Psoas muscle (tissue), 8 donors: ENCODE measurements around the gene CAND2. TPM values are rescaled to one million over a fixed set of nuclear protein-coding genes. Genes with fewer than 3 reads are reported as not detected.

Experiments
- ATAC-seq, 4 donors: fragments of 200-7000 bp; cut with Tn5 transposase; one replicate each; pipeline ENCODE4 v1.9.1; 2020; ENCODE audit warnings: moderate library complexity in 3 of 4, mild to moderate bottlenecking in 2 of 4
- DNase-seq, 2 donors: peaks; one replicate each; pipeline ENCODE4 v3.0.0-alpha.2; 2020
- H3K27ac ChIP-seq: fragments of 200-600 bp; one replicate; pipeline ENCODE4 v1.8.0; 2022
- H3K27me3 ChIP-seq, 3 donors: fragments of 200-600 bp in 1 of 3; one replicate each; pipeline versions ENCODE4 v1.6.1 to v1.8.0; 2013 to 2022; ENCODE audit warnings: low read length in 2 of 3, mild to moderate bottlenecking in 2 of 3, moderate library complexity in 1 of 3; ENCODE audit not compliant: insufficient read depth in 3 of 3
- H3K36me3 ChIP-seq, 2 donors: fragments of 200-600 bp in 1 of 2; one replicate each; pipeline versions ENCODE4 v1.6.1 to v1.8.0; 2013 to 2022; ENCODE audit warnings: low read depth in 1 of 2, mild to moderate bottlenecking in 1 of 2, moderate library complexity in 1 of 2; ENCODE audit not compliant: insufficient read depth in 1 of 2
- H3K4me1 ChIP-seq: fragments of 200-600 bp; one replicate; pipeline ENCODE4 v1.8.0; 2022
- H3K4me3 ChIP-seq: fragments of 200-600 bp; one replicate; pipeline ENCODE4 v1.8.0; 2022; ENCODE audit warnings: mild to moderate bottlenecking
- H3K9me3 ChIP-seq: fragments of 200-600 bp; one replicate; pipeline ENCODE4 v1.8.0; 2022
- WGBS, 3 donors: extraction: QIAGEN DNeasy Blood & Tissue Kit; methylation state at CpG; one replicate each; pipeline versions ENCODE4 v1.1.6 to v1.1.7; 2013; 5-methylcytosine and 5-hydroxymethylcytosine counted together
- intact Hi-C, 2 donors: fragments of 100-400 bp; cut with DNase I; formaldehyde crosslinking; loops; one replicate each; pipeline versions ENCODE4 v1.11.0 to v1.14.2; 2022
- polyA plus RNA-seq, 3 donors: library from polyadenylated mRNA; stranded (reverse); fragments of 200-250 nt; gene quantifications; one replicate each; pipeline ENCODE4 v1.2.3, GENCODE V29; 2013
- total RNA-seq, 4 donors: library from RNA; stranded (reverse); fragmentation: NEBNext Ultra II Directional in 2 of 4; extraction: Animal tissue kit (Norgen Biotek cat#: 25700) in 2 of 4; gene quantifications; one replicate each; pipeline versions ENCODE4 v1.2.1 to v1.2.4, GENCODE V29; 2021 to 2023
- TF ChIP-seq, protein P1 (sequence below): fragments of 200-600 bp; IDR thresholded peaks from one replicate; pipeline ENCODE4 v1.8.0; 2022; ENCODE audit warnings: antibody characterized with exemption
- donor health status: healthy with polysubstance abuse.
- donor health status: DM: no; HTN: no; CAD: no; lungs with moderate emphysema.
- donor health status: Bipolar disorder and iron deficiency.
- donor health status: healthy.
- donor health status: DM: yes; HTN: yes; CAD: no.
- donor health status: DM: no; HTN: no; CAD: no.
- donor health status: DM: no; HTN: no; CAD: no.
- donor health status: DM: yes; HTN: yes; CAD: no.

CAND2 gene
- total and polyA plus RNA-seq, 7 donors: 3.7 to 220 (median 128) TPM

DNA sequence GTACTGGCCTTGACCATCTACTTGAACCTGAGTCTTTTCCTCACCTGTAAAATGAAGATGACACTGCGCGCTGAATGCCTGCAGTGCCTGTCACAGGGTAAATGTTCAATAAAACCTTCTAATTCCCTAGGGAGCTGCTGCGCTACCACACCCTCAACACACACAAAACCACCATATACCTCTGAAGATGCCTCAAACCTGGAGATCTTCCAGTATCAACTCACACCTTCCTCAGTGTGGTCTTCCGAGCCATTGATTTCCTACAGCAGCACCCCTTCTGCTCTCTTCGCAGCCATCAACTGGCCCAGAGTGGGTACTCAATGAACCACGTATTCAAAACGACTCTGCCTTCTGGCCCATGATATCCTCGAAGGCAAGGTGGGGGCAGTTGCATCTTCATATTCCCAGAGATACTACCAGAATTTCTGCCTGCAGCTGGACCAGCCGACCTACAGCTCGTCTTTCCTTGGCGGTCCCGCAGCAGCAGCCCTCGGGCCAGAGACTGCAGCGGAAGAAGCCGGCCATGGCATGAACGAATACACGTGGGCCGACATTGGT is 44.2 kb downstream of the CAND2 start:
- 5 to 6% (median 5%) methylated on average over 18 of the region's 18 CpGs for WGBS, 3 donors
- no peaks in the 10 kb centered on the region for H3K9me3 ChIP-seq
- peaks cover 41% of the 10 kb centered on the region for H3K4me1 ChIP-seq
- intact Hi-C loops: no loop called here
- H3K4me3 ChIP-seq: peak overlapping the region; percentile 98
- H3K27me3 ChIP-seq: no peaks in the 10 kb centered on the region
- H3K27ac ChIP-seq: peak overlapping the region; percentile 85
- DNase-seq: no peak
- peak; percentile 32 to 65 (median 43) for ATAC-seq
- H3K36me3 ChIP-seq: peaks cover 20 to 45% of the 10 kb centered on the region in 2 donors
- TF ChIP-seq, protein P1, sequence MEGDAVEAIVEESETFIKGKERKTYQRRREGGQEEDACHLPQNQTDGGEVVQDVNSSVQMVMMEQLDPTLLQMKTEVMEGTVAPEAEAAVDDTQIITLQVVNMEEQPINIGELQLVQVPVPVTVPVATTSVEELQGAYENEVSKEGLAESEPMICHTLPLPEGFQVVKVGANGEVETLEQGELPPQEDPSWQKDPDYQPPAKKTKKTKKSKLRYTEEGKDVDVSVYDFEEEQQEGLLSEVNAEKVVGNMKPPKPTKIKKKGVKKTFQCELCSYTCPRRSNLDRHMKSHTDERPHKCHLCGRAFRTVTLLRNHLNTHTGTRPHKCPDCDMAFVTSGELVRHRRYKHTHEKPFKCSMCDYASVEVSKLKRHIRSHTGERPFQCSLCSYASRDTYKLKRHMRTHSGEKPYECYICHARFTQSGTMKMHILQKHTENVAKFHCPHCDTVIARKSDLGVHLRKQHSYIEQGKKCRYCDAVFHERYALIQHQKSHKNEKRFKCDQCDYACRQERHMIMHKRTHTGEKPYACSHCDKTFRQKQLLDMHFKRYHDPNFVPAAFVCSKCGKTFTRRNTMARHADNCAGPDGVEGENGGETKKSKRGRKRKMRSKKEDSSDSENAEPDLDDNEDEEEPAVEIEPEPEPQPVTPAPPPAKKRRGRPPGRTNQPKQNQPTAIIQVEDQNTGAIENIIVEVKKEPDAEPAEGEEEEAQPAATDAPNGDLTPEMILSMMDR: no peak

DNA sequence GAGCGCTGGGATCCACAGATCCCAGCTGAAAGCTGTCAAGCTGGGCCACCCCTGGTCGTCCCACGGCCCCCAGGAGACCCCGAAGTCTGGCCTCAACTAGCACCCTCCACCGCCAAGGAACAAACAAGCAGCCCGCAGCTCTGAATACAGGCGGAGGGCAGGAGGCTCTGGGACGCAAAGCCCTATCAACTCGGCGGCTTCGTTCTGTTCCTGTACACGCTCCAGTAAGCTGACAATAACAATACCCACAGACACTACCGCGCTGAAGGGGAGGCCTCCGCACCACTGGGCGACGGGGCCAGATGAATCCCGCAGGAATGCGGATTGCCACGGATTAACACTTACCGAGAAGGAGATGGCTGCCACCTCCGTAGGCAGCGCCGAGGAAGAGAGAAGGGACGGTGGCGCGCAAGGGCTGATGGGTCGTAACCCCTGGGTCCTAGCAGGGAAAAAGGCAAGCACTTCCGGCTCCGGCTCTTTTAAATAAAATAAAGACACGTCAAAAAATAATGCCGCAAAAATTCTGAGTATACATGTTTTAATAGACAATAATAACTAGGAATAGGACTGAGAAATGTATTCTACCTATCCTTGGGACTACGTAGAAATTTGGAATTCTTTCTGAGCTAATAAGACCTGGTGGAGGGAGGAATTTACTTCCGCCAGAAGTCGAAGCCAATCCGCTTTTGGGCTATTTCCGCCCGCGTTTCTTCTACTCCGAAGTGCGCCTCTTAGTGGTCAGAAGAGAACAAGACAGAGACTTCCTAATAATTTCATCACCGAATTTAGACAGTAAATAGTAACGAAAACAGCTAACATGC is 44.9 kb downstream of the CAND2 start, which contains the start of gene RPL32:
Gene RPL32 (minus strand): TSS at position 417 of the 821 bp plus-strand sequence. CDS start 1,328 bp downstream, outside the sequence.
- WGBS, 3 donors: 0 to 1% (median 1%) methylated on average over 43 of the region's 43 CpGs
- Histone ChIP-seq H3K4me1 (peaks cover 42% of the 10 kb centered on the region), H3K4me3 (peak within 1 kb of the TSS; percentile 98), H3K36me3 (peaks cover 19 to 38% of the 10 kb centered on the region in 2 donors), H3K27ac (peak within 1 kb of the TSS; percentile 85), H3K27me3 (no peaks in the 10 kb centered on the region), H3K9me3 (no peaks in the 10 kb centered on the region)
- ATAC-seq (peak; percentile 91 to 94 (median 92)), DNase-seq (peak; percentile 88 to 93)
- intact Hi-C loops: no loop called here
- TF ChIP-seq, protein P1: peak; percentile 79

DNA sequence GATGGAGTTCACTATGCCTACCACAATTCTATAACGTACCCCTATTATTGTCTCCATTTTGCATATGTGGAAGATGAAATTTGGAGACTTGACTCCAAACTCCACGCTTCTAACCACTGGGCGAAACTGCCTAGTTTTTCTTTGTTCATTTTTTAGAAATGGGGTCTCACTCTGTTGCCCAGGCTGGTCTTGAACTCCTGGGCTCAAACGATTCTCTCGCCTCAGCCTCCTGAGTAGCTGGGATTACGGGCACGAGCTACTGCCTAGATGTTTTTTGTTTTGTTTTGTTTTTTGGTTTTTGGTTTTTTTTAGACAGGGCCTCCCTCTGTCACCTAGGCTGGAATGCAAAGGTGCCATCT is 45.5 kb downstream of the CAND2 start:
- ATAC-seq (no peak), DNase-seq (no peak)
- TF ChIP-seq, protein P1: no peak
- Histone ChIP-seq H3K9me3 (no peaks in the 10 kb centered on the region), H3K4me1 (peaks cover 45% of the 10 kb centered on the region), H3K36me3 (peaks cover 19 to 32% of the 10 kb centered on the region in 2 donors), H3K4me3 (peak overlapping the region; percentile 98), H3K27ac (peak overlapping the region; percentile 85), H3K27me3 (no peaks in the 10 kb centered on the region)
- intact Hi-C loops: no loop called here
- WGBS, 3 donors: 38 to 47% (median 41%) methylated on average over 7 of the region's 7 CpGs

DNA sequence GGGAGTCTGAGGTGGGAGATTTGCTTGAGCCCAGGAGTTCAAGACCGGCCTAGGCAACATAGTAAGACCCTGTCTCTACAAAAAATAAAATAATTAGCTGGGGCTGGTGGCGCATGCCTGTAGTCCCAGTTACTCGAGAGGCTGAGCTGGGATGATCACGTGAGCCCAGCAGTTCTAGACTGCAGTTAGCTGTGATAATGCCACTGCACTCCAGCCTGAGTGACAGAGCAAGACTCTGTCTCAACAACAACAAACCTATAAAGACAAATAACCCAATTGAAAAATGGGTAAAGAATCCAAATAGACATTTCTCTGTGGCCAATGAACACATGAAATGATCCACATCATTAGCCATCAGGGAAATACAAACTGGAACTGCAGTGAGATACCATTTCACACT is 46.0 kb downstream of the CAND2 start:
- Histone ChIP-seq H3K36me3 (peaks cover 19 to 27% of the 10 kb centered on the region in 2 donors), H3K4me1 (peaks cover 46% of the 10 kb centered on the region), H3K4me3 (no peak overlapping the region), H3K9me3 (no peaks in the 10 kb centered on the region), H3K27me3 (no peaks in the 10 kb centered on the region), H3K27ac (no peak overlapping the region)
- TF ChIP-seq, protein P1: no peak
- intact Hi-C loops: no loop called here
- whole genome bisulfite sequencing, 3 donors: 94 to 96% (median 95%) methylated on average over 4 of the region's 4 CpGs
- no peak for DNase-seq
- ATAC-seq: no peak
